Measurements from ENCODE around the gene IL10RA.

The IL10RA gene

DNA sequence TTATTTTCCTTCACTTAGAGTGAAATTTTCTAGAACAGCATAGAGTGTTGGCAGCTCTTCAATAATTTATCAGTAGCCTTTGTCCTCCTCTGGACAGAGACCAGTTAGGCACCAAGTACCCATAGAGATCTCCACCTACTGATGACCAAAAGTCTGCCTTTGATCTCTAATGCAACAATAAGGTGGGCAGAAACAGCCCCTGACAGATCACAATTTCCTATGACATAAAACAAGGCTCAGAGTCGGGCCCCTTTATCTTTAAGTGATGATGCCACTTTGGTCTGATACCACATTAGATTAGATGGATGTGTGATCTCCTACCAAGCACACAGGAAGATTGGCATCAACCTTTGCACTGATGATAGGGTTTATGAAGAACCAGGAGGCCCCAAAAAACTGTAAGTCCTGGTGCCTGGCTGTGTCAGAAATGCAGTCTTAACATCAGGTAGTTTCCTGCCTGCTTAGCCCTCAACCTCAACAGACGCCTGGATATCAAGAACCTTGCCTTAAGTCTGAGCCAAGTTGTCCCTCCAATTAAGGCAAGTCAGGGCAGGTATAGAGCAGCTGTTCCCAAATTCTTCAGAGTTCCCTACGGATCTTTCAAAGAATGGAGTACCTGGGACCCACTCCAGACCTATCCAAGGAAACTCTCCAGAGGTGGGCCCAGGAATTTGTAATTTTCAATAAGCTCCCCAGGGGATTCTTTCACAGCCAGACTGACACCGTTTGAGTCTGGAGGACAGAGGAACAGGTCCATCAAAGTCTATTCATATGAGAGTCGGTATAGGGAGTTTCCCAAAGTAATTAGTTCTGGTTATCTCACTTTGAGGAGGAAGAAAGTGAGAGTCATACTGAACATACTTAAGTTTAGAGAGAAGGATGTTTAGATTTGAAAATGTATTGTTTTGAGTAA lies 60.1 kb downstream of the IL10RA start:
- FAIRE-seq: no peak
- no peak for DNase-seq (ENCODE audit: low spot score)

DNA sequence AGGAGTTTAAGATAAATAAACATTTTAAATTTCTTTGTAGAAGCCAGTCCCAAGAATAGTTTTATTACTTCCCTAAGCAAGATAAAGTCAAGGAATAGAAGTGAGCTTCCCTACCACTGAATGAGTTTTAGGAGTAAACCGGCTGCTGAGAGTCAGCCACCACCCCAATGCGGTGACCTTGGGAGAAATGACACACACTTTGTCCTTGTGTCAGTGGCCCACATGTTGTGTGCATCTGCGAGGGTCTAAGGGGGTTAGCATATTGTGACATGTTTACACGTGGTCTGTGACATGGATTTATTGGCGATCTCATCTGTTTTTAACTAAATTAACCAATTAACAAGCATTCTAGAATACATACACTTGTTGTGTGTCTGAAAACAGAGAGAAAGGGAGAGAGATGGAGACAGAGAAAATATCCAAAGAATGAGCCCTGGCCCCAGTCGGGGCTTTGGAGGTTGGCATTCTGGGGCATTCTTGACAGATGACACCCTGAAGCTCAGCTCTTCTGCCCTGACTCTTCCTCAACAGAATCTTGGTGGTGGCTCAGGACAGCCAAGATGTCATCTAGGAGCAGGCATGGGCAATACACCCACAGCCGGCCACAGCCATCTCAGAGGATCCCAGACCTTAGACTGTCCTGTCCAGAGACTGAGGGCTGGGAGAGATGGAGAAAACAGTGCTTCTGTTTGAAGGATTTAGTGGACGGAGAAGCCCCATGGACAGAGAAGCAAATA lies 60.9 kb downstream of the IL10RA start:
- DNase-seq (ENCODE audit: low spot score): no peak

DNA sequence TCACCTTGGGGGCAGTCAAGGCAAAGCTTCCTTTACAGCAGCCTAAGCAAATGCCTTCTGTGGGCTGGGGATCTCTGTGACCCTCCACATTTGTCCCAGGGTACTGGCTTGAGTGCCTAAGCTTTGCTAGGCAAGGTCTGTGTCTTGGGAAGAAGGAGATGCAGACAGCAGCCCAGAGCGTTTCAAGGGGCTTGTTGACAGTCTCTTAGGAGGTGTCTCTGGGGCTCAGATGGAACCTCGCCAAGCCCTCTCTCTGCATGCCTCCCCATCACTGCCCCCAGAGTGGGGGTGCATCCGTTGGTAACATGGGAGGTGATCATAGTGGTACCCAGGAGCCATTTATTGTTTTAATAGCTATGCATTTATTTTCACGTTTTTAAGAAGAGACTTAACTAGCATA lies 61.6 kb downstream of the IL10RA start:
- no peak for DNase-seq (ENCODE audit: low spot score)
- no peak for FAIRE-seq

More for the DNA sequence above, 60.9 kb downstream of the IL10RA start:
- FAIRE-seq: no peak

DNA sequence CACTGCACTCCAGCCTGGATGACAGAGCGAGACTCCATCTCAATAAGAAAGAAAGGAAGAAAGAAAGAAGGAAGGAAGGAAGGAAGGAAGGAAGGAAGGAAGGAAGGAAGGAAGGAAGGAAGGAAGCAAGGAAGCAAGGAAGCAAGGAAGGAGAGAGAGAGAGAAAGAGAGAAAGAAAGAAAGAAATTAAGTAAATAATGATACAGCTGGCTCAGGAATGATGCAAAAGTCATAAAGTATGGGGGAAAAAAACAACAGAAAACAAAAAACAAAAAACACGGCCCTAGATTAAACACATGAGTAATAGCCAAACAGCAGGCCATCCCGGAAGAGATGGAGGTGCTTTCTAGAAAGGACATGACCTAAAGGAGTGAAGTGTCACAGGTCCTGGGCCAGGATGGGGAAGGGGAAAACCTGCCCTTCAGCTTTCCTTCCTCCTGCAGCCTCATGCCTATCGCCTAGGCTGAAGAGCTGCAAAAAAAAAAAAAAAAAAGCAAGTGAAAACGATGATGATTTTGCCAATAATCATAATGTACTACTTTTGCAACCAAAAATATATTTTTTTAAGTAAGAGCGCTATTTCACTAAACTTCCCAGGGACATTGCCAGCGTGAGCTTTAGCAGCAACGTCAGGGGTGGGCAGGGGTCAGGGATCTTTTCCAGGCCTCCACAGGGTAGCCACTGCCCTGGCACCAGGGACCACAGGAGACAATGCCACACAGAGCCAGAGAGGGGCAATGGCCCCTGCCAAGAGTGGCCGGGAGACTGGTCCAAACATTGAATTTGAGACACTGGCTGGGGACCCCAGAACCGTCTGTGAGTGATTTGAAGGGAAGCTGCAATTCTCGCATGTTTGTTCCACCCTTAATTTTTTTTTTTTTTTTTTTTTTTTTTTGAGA lies 62.5 kb downstream of the IL10RA start:
- DNase-seq (ENCODE audit: low spot score): no peak
- FAIRE-seq: no peak

DNA sequence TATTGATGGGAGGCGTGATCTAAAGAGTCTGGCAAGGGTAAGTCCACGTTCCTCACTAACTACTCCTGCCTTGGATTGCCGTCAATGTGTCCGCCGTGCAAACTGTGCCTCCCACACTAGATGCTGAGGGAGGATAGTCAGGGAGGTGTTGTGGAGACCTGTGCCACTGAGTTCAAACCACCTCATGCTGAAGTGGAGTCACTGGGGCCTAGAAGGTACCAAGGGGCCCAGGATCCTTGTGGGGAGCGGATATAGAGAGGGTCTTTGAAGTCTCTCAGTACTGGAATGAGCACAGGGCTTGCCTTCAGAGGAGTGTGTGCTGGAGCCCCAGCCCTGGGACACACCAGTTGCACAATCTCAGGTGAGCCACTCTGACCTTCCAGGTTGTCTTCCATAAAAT lies 63.6 kb downstream of the IL10RA start:
- DNase-seq (ENCODE audit: low spot score): no peak
- no peak for FAIRE-seq

DNA sequence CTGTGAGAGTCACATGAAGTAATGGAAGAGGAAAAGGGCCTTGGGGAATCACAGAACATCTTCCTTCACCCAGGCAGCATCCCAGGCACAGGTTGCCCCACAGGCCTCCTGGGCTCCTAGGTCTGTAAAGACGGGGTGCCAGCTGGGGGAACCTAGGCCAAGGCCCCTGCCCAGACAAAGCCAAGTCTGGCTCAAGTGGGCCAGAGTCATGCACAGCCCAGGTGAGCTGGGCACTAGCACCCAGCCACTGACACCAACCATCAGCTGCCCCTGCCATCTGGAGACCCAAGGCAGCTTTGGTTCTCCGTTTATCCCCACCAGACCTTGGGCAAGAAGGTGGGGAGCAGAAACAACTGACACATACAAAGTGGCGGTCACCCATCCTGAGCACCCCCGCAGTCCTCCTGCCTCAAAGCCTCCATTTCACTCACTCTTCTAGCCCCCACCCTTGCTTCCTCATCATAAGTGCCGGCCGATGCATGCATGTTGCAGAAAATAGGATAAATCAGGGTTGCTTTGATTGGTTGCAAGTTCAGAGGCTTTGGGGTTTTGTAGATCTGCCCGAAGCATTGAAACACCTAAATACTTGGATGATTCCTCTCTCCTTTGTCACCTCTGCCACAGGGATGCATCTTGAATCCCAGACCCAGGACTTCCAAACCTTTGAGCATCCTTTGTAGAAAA lies 64.2 kb downstream of the IL10RA start:
- DNase-seq (ENCODE audit: low spot score) (no peak), FAIRE-seq (no peak)

Measured in RCC 7860 (cell line).